ENCODE results near the gene HEPHL1.

HEPHL1 gene

GRCh38 chr11:94131047-94131717 is 110.0 kb downstream of the HEPHL1 start:
- no peak for DNase-seq

- no peak for DNase-seq
Observed at GRCh38 chr11:94131718-94132115, 110.6 kb downstream of the HEPHL1 start.

GRCh38 chr11:94132152-94132558 is 111.0 kb downstream of the HEPHL1 start:
- DNase-seq = peak; percentile 84

GRCh38 chr11:94132823-94133408 is 111.8 kb downstream of the HEPHL1 start:
- DNase-seq = no peak

- DNase-seq = no peak
Observed at GRCh38 chr11:94133752-94134151, 112.6 kb downstream of the HEPHL1 start.

- DNase-seq = peak; percentile 60
Observed at GRCh38 chr11:94134651-94135512, 113.7 kb downstream of the HEPHL1 start.

GRCh38 chr11:94139416-94139815 is 118.3 kb downstream of the HEPHL1 start:
- peak; percentile 84 for DNase-seq

GRCh38 chr11:94140154-94140655 is 119.1 kb downstream of the HEPHL1 start:
- DNase-seq = no peak

- peak; percentile 58 for DNase-seq
Observed at GRCh38 chr11:94141511-94142307, 120.6 kb downstream of the HEPHL1 start.

- peak; percentile 71 for DNase-seq
Observed at GRCh38 chr11:94142308-94143281, 121.4 kb downstream of the HEPHL1 start.

- no peak for DNase-seq
Observed at GRCh38 chr11:94144216-94144615, 123.1 kb downstream of the HEPHL1 start.

GRCh38 chr11:94144664-94145063 is 123.5 kb downstream of the HEPHL1 start:
- DNase-seq = no peak

- no peak for DNase-seq
Observed at GRCh38 chr11:94145431-94145830, 124.3 kb downstream of the HEPHL1 start.

GRCh38 chr11:94145916-94146315 is 124.8 kb downstream of the HEPHL1 start:
- DNase-seq = no peak

- DNase-seq = no peak
Observed at GRCh38 chr11:94147433-94147845, 126.3 kb downstream of the HEPHL1 start.

GRCh38 chr11:94148189-94148588 is 127.0 kb downstream of the HEPHL1 start:
- DNase-seq = no peak

- DNase-seq = no peak
Observed at GRCh38 chr11:94149431-94150017, 128.4 kb downstream of the HEPHL1 start.

- DNase-seq = no peak
Observed at GRCh38 chr11:94150056-94150455, 128.9 kb downstream of the HEPHL1 start.

- DNase-seq = no peak
Observed at GRCh38 chr11:94150704-94151685, 129.8 kb downstream of the HEPHL1 start.
